CD4-positive, alpha-beta T cell treated with Interferon gamma for 1 hour (primary cell): ENCODE data around the gene ANKEF1.
"Not testable (repeated sequence)": the region's sequence is repeated elsewhere in the genome, so short reads cannot be mapped to it uniquely, and the experiment has no call there.

Source experiments
- DNase-seq: peaks from one replicate; pipeline ENCODE4 v3.0.0-alpha.2; 2020

The ANKEF1 gene

GRCh38 chr20:10034717-10035571 lies at the start of gene ANKEF1:
Gene ANKEF1, plus strand, starts transcription at chr20:10034987. Its CDS starts 3,315 bp downstream, at chr20:10038302.
- DNase-seq = peak; percentile 81

GRCh38 chr20:9985281-9985680 lies 49.5 kb upstream of the ANKEF1 start:
- DNase-seq = no peak

DNA sequence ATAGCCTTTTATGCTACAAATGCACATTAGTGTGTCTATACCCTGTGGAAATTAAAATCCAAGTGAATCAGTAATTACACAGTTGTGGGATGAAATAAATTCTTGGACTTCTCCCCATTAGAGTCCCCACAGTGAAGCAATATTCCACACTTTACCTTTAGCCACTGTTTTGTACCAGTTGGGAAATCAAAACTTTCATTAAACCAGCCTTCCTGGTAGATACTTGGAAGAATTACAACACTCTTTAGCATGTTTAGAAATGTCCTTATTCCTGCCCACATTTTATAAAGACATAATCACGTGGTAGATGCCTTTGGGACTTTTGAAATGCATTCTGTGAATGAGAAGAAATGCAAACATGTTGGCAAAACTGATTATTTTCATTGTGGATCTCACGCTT lies 49.0 kb upstream of the ANKEF1 start:
- no peak for DNase-seq

- DNase-seq = no peak
Observed at GRCh38 chr20:9989066-9989724, 45.6 kb upstream of the ANKEF1 start.

DNA sequence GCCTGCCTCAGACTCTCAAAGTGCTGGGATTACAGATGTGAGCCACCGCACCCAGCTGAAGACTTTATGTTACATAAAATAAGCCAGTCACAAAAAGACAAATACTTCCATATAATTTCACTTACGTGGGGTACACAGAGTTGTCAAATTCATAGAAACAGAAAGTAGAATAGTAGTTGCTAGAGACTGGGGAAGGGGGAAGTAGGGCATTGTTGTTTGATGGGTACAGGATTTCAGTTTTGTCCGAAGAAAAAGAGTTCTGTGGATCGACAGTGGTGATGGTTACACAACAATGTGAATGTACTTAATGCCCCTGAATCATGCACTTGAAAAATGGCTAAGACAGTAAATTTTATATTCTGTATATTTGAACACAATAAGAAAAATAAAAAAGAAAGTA lies 41.6 kb upstream of the ANKEF1 start:
- no peak for DNase-seq

DNA sequence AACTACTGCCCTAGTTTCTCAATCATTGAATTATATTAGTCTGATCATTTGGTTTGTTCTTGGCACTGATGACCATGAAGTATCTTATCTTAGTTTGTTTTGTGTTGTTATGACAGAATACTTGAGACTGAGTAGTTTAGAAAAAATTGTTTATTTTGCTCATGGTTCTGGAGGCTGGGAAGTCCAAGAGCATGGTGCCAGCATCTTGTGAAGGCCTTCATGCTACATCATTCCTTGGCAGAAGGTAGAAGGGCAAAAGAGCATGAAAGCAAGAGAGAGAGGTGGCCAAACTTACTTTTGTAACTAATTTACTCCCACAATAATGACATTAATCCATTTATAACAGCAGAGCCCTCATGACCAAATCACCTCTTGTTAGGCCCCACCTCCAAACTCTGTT lies 40.1 kb upstream of the ANKEF1 start:
- no peak for DNase-seq

- no peak for DNase-seq
Observed at GRCh38 chr20:9995510-9996272, 39.1 kb upstream of the ANKEF1 start.

- DNase-seq = no peak
Observed at GRCh38 chr20:9996944-9997343, 37.8 kb upstream of the ANKEF1 start.

- peak; percentile 24 for DNase-seq
Observed at GRCh38 chr20:9999645-10000044, 35.1 kb upstream of the ANKEF1 start.

- no peak for DNase-seq
Observed at GRCh38 chr20:10002866-10003265, 31.9 kb upstream of the ANKEF1 start.

GRCh38 chr20:10004900-10005299 lies 29.9 kb upstream of the ANKEF1 start:
- no peak for DNase-seq

- no peak for DNase-seq
Observed at GRCh38 chr20:10005885-10006284, 28.9 kb upstream of the ANKEF1 start.

DNA sequence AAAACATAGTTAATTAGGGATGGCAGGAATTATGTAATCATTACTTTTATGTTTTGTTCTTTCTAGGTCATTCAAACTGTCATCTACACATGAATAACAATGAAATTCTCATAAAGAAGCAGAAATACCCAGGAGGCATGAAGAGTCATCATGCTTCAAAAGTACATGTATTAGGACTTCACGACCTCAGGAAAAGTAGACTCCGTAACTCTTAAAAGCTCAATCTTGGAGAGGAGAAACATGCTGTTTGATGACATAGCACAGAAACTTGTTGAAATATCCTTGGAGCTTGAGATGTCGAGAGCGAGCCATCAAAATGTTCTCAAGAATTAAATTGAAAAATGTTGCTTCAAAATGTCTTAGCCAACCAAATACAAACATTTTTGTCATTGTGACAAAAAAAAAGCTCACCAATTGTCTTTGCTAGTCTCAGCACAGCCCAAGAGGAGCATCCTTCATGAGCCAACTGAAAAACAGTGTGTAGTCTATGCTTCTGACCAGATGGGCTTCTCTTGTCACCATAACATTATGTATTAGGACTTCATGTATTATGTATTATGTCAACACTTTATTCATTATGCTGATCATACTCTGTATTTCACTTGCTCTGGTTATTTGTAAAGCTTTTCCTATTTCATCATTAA lies 28.2 kb upstream of the ANKEF1 start:
- no peak for DNase-seq

DNA sequence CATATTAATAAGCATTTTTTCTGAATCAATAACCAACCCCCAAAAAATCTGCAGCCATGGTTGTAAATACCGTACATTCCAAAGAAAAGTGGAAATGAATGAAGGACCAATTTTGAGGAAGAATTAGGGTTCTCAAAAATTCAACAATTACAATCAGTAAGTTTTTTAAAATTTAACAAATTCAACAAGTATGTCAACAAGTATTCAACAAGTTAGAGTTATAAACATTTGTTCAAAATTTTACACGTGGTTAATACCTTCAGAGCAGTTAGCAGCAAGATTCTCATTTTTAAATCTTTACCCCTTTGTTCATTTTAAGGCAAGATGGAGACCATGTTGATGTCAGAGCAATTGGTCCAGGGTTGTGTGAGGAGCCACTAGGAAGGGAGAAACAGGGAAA lies 27.6 kb upstream of the ANKEF1 start:
- no peak for DNase-seq

- DNase-seq = no peak
Observed at GRCh38 chr20:10007747-10008146, 27.0 kb upstream of the ANKEF1 start.

DNA sequence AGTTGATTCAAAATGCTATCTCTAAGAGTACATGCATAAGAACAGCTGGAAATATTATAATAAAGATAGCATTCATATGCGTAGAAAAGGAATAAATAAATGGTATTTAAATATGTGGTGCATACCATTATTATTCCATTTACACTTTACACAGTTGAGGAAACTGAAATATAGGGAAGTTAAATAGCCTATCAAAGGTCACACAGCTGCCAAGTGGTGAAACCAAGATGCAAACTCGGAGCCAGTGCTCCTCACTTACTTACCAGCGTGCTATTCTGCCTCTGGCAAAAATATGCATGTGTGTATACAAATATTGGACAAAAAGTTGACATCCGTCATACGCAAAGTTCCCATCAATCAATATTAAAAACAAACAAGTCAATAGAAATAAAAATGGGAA lies 22.3 kb upstream of the ANKEF1 start:
- DNase-seq = no peak

DNA sequence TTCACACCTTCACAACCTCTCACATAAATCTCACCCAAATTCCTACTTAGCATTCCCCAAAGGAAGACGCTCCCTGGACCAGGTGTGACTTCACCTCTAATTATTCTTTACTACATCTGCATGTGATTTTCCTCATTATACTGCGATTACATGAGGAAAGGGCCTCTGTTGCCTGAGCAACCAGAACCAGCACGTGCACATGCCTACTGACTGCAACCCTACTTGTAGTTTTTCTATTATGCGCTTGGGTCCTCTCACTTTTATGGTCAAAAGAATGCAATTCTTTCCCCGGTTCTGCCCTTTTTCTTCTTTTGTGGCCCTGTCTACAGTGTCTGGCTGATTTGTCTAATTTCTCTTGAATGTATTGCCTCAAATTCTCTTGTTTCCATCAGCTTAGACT lies 20.4 kb upstream of the ANKEF1 start:
- DNase-seq = no peak

- no peak for DNase-seq
Observed at GRCh38 chr20:10020937-10021336, 13.8 kb upstream of the ANKEF1 start.

- DNase-seq = no peak
Observed at GRCh38 chr20:10022625-10023024, 12.2 kb upstream of the ANKEF1 start.

DNA sequence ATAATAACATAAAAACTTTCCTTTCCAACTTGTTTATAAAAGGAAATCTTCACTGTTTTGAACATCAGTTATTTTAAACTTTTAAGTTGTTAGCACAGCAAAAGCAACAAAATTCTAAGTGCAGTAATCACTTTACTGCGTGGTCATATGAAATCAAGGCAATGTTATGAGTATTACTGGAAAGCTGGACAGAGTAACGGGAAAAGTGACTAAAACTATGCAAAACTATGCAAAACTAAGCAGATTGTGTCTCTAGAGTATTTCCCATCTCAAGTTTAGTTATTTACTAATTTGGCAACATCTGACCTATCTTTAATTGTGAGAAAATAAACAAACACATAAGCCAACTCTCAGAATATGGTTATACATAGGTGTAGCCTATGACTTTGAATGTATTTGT lies 10.9 kb upstream of the ANKEF1 start:
- no peak for DNase-seq

- DNase-seq = not testable (repeated sequence)
Observed at GRCh38 chr20:10031451-10032215, 3.2 kb upstream of the ANKEF1 start.

GRCh38 chr20:10032269-10032668 lies 2.5 kb upstream of the ANKEF1 start:
- DNase-seq = not testable (repeated sequence)
